ENCODE data around the gene KDM4B.

DNA sequence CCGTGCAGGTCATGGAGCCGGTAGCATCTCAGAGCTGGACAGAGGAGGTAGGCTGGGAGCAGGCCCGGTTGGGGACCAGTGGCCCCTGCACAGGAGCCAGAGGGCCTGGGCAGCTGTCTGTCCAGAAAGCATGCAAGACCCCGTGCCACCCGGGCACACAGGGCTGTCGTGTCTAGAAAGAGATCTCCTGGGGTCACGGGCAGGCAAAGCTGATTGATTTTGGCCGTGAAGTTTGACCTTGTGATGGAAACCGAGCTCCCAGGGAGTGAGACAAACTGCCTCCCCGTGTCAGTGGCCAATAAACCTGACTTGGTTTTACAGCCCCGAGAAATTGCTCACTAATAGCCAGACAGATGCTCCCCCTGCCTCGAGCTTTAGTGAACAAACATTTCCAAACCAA is 98.8 kb downstream of the KDM4B start:
- TF ChIP-seq POLR2AphosphoS5 (IDR thresholded peaks at IDR 0.05) (no peak), POLR2A (IDR thresholded peaks at IDR 0.05) (no peak), EP300 (IDR thresholded peaks at IDR 0.05; ENCODE audit: low read depth) (no peak)
- TF ChIP-seq, protein P1, sequence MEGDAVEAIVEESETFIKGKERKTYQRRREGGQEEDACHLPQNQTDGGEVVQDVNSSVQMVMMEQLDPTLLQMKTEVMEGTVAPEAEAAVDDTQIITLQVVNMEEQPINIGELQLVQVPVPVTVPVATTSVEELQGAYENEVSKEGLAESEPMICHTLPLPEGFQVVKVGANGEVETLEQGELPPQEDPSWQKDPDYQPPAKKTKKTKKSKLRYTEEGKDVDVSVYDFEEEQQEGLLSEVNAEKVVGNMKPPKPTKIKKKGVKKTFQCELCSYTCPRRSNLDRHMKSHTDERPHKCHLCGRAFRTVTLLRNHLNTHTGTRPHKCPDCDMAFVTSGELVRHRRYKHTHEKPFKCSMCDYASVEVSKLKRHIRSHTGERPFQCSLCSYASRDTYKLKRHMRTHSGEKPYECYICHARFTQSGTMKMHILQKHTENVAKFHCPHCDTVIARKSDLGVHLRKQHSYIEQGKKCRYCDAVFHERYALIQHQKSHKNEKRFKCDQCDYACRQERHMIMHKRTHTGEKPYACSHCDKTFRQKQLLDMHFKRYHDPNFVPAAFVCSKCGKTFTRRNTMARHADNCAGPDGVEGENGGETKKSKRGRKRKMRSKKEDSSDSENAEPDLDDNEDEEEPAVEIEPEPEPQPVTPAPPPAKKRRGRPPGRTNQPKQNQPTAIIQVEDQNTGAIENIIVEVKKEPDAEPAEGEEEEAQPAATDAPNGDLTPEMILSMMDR (IDR thresholded peaks at IDR 0.05) = no peak

Data from transverse colon (tissue), 4 donors.